HCT116 (cell line): ENCODE results near the gene NAALADL2. TPM values are rescaled to one million over a fixed set of nuclear protein-coding genes. Genes with fewer than 3 reads are reported as not detected.

Experiments used
- ATAC-seq: fragments of 200-7000 bp; cut with Tn5 transposase; 2 replicates; pipeline ENCODE4 v1.9.1; 2020; ENCODE audit warnings: mild to moderate bottlenecking, moderate library complexity
- BruUV-seq: library from RNA; stranded (reverse); fragments of 400-500 nt; replicated peaks from 2 replicates; lab custom pipeline; 2021; lab: Mats Ljungman, UMichigan
- CTCF ChIA-PET: fragments of 300-600 bp; sonication (Branson Sonifier 250); formaldehyde crosslinking; loops from one replicate; lab custom pipeline; 2021; ENCODE audit warnings: antibody characterized with exemption; lab: Charles Lee
- POLR2A ChIA-PET: fragments of 300-600, 350-600 bp; sonication (Branson Sonifier 250); formaldehyde crosslinking; loops from one replicate; lab custom pipeline; 2021; ENCODE audit warnings: antibody characterized with exemption; lab: Charles Lee
- RAD21 ChIA-PET, 2 experiments: fragments of 300-600 bp; sonication (Branson Sonifier 250); formaldehyde crosslinking; loops; one replicate each; lab custom pipeline; 2023; ENCODE audit warnings: low total read pairs in 2 of 2; ENCODE audit not compliant: uncharacterized antibody in 2 of 2, unreplicated experiment in 2 of 2, low non-redundant PET in 1 of 2; lab: Charles Lee
- DNase-seq: peaks from one replicate; pipeline ENCODE4 v3.0.0-alpha.2; 2010; ENCODE audit warnings: low read depth, low spot score
- H2AFZ ChIP-seq: fragments of 200-600 bp; shearing (Covaris generic), sonication (generic); 2 replicates; pipeline ENCODE4 v1.6.1; 2017; ENCODE audit warnings: low read depth, mixed run types, mixed read lengths, antibody characterized with exemption, low read length; ENCODE audit not compliant: poor library complexity, severe bottlenecking
- H3K27ac ChIP-seq: 2 replicates; pipeline ENCODE4 v1.5.1; 2012; ENCODE audit warnings: low read depth, low read length
- H3K27me3 ChIP-seq: fragments of 200-600 bp; sonication (generic); 2 replicates; pipeline ENCODE4 v1.6.1; 2016; ENCODE audit warnings: mixed run types, low read length, mixed read lengths; ENCODE audit not compliant: insufficient read depth
- H3K36me3 ChIP-seq, 2 experiments: fragments of 200-500 bp in 1 of 2; fragments of 200-600 bp in 1 of 2; sonication (Bioruptor generic) in 1 of 2; sonication (generic) in 1 of 2; 2 replicates each; pipeline versions ENCODE4 v1.5.1 to v1.6.1; 2014 to 2016; ENCODE audit warnings: low read length in 2 of 2, inconsistent platforms in 1 of 2, mixed read lengths in 1 of 2, mixed run types in 1 of 2; ENCODE audit not compliant: insufficient read depth in 2 of 2, control insufficient read depth in 1 of 2
- H3K4me1 ChIP-seq, 2 experiments: fragments of 200-600 bp in 1 of 2; sonication (generic) in 1 of 2; 2 replicates each; pipeline versions ENCODE4 v1.5.1 to v1.6.1; 2012 to 2017; ENCODE audit warnings: low read length in 2 of 2, inconsistent platforms in 1 of 2, mild to moderate bottlenecking in 1 of 2, mixed read lengths in 1 of 2, mixed run types in 1 of 2, moderate library complexity in 1 of 2; ENCODE audit not compliant: insufficient read depth in 2 of 2, control insufficient read depth in 1 of 2
- H3K4me2 ChIP-seq: fragments of 200-600 bp; sonication (generic); 2 replicates; pipeline ENCODE4 v1.6.1; 2017; ENCODE audit warnings: mixed run types, low read length, mixed read lengths
- H3K4me3 ChIP-seq, 2 experiments: fragments of 200-600 bp in 1 of 2; sonication (generic) in 1 of 2; replicated peaks in 1 of 2; 2 replicates each; pipeline ENCODE4 v1.5.1; 2011 to 2016; ENCODE audit warnings: low read length in 2 of 2, control low read depth in 1 of 2, low read depth in 1 of 2, mild to moderate bottlenecking in 1 of 2, mixed read lengths in 1 of 2, mixed run types in 1 of 2
- H3K79me2 ChIP-seq: fragments of 200-600 bp; sonication (generic); 2 replicates; pipeline ENCODE4 v1.6.1; 2017; ENCODE audit warnings: mild to moderate bottlenecking, mixed run types, low read length, moderate library complexity, mixed read lengths; ENCODE audit not compliant: insufficient read depth
- H3K9ac ChIP-seq: fragments of 200-600 bp; sonication (generic); 2 replicates; pipeline ENCODE4 v1.6.1; 2016; ENCODE audit warnings: low read length, mixed read lengths
- H3K9me2 ChIP-seq: fragments of 200-600 bp; sonication (generic), shearing (Covaris generic); 2 replicates; pipeline ENCODE4 v1.6.1; 2017; ENCODE audit warnings: mixed run types, mild to moderate bottlenecking, moderate library complexity; ENCODE audit not compliant: insufficient read depth
- H3K9me3 ChIP-seq, 2 experiments: fragments of 200-500 bp in 1 of 2; fragments of 200-600 bp in 1 of 2; sonication (Bioruptor generic) in 1 of 2; sonication (generic) in 1 of 2; 2 replicates each; pipeline ENCODE4 v1.6.1; 2014 to 2017; ENCODE audit warnings: low read length in 2 of 2, mixed read lengths in 2 of 2, inconsistent platforms in 1 of 2, low read depth in 1 of 2, mild to moderate bottlenecking in 1 of 2, mixed run types in 1 of 2, moderate library complexity in 1 of 2; ENCODE audit not compliant: control insufficient read depth in 1 of 2, insufficient read depth in 1 of 2
- H4K20me1 ChIP-seq: fragments of 200-600 bp; sonication (generic), shearing (Covaris generic); 2 replicates; pipeline ENCODE4 v1.6.1; 2017; ENCODE audit warnings: mixed run types, mild to moderate bottlenecking, moderate library complexity; ENCODE audit not compliant: insufficient read depth
- ATF3 ChIP-seq: IDR thresholded peaks from 2 replicates; pipeline ENCODE4 v1.6.1; 2012
- CEBPB ChIP-seq: IDR thresholded peaks from 2 replicates; pipeline ENCODE4 v1.6.1; 2012; ENCODE audit warnings: low read depth
- CTCF ChIP-seq, 3 experiments: fragments of 200-600 bp in 1 of 3; sonication (generic) in 1 of 3; IDR thresholded peaks in 2 of 3; conservative IDR thresholded peaks in 1 of 3; 2 replicates each; pipeline ENCODE4 v1.5.1; 2012 to 2017; ENCODE audit warnings: low read depth in 2 of 3, low read length in 2 of 3, antibody characterized with exemption in 1 of 3, borderline replicate concordance in 1 of 3, control low read depth in 1 of 3, mild to moderate bottlenecking in 1 of 3, mixed read lengths in 1 of 3, mixed run types in 1 of 3, moderate library complexity in 1 of 3; ENCODE audit not compliant: insufficient read depth in 1 of 3
- EGR1 ChIP-seq: IDR thresholded peaks from 2 replicates; pipeline ENCODE4 v1.6.1; 2012; ENCODE audit warnings: low read depth
- EZH2phosphoT487 ChIP-seq: fragments of 200-600 bp; IDR thresholded peaks from 2 replicates; pipeline ENCODE4 v1.6.1; 2018; ENCODE audit warnings: antibody characterized with exemption, borderline replicate concordance
- FOSL1 ChIP-seq: IDR thresholded peaks from 2 replicates; pipeline ENCODE4 v1.6.1; 2012; ENCODE audit warnings: low read depth
- JUND ChIP-seq: IDR thresholded peaks from 2 replicates; pipeline ENCODE4 v1.6.1; 2012
- POLR2AphosphoS5 ChIP-seq: IDR thresholded peaks from 2 replicates; pipeline ENCODE4 v1.6.1; 2011; ENCODE audit warnings: mild to moderate bottlenecking, low read depth, low read length, moderate library complexity
- REST ChIP-seq: IDR thresholded peaks from 2 replicates; pipeline ENCODE4 v1.6.1; 2012; ENCODE audit warnings: low read depth
- SIN3A ChIP-seq: IDR thresholded peaks from 2 replicates; pipeline ENCODE4 v1.6.1; 2012; ENCODE audit warnings: low read depth
- SP1 ChIP-seq: IDR thresholded peaks from 2 replicates; pipeline ENCODE4 v1.6.1; 2012; ENCODE audit warnings: low read depth
- ZBTB33 ChIP-seq: IDR thresholded peaks from 2 replicates; pipeline ENCODE4 v1.6.1; 2011; ENCODE audit warnings: mild to moderate bottlenecking, low read length, moderate library complexity; ENCODE audit not compliant: insufficient replicate concordance; ENCODE audit errors: extremely low read depth
- ZNF274 ChIP-seq: fragments of 200-500 bp; sonication (Bioruptor generic); IDR thresholded peaks from 2 replicates; pipeline ENCODE4 v1.6.1; 2014; ENCODE audit warnings: mild to moderate bottlenecking, low read depth, low read length, inconsistent platforms
- intact Hi-C: fragments of 100-400 bp; cut with micrococcal nuclease; formaldehyde crosslinking; loops from 2 replicates; pipeline ENCODE4 v1.10.0; 2022
- total RNA-seq: library from RNA; stranded (reverse); gene quantifications from one replicate; pipeline ENCODE4 v1.2.1, GENCODE V29; 2021; ENCODE audit not compliant: unreplicated experiment

The NAALADL2 gene
- total RNA-seq, 1 experiment from 2014 or later = 2.9 TPM

- Histone ChIP-seq H4K20me1 (no peaks in the 10 kb centered on the region), H3K4me1 (no peaks in the 10 kb centered on the region), H3K36me3 (no peaks in the 10 kb centered on the region), H2AFZ (no peak overlapping the region), H3K27ac (no peak overlapping the region), H3K9me3 (no peaks in the 10 kb centered on the region), H3K4me2 (no peak overlapping the region), H3K79me2 (no peaks in the 10 kb centered on the region), H3K4me3 (no peak overlapping the region), H3K9ac (no peak overlapping the region), H3K9me2 (peaks cover 3% of the 10 kb centered on the region; the same call in 1 of the 2 replicates), H3K27me3 (no peaks in the 10 kb centered on the region)
- CTCF ChIA-PET = no interaction called here
- RAD21 ChIA-PET = no interaction called here
- DNase-seq (no peak), ATAC-seq (no peak)
- POLR2A ChIA-PET = no interaction called here
- intact Hi-C loops = no loop called here
- TF ChIP-seq ATF3 = no peak
- no peak for TF ChIP-seq SP1
- no peak for TF ChIP-seq SIN3A
- TF ChIP-seq EZH2phosphoT487 = no peak
- TF ChIP-seq CTCF (IDR thresholded peaks at IDR 0.05 in 2 of 3, conservative IDR thresholded peaks at IDR 0.05 in 1 of 3; ENCODE audit: borderline replicate concordance in 1 of 3, insufficient read depth in 1 of 3, low read depth in 2 of 3, low read length in 2 of 3) = no peak
- no peak for TF ChIP-seq POLR2AphosphoS5
- TF ChIP-seq CEBPB = no peak
- no peak for TF ChIP-seq ZBTB33
- no peak for TF ChIP-seq ZNF274
- TF ChIP-seq EGR1 = no peak
- TF ChIP-seq JUND = no peak
- no peak for TF ChIP-seq FOSL1
- no peak for TF ChIP-seq REST
- TF ChIP-seq, all 23 proteins: peak for 0
- no TSS peak for BruUV-seq
Observed at GRCh38 chr3:175161291-175161690, 302.2 kb downstream of the NAALADL2 start.
